Trophoblast cell (in vitro differentiated cells and primary cell): ENCODE results near the gene WDR90.

Experiments
- DNase-seq, 2 donors: peaks; one replicate each; pipeline ENCODE4 v3.0.0-alpha.2; 2016
- H2AFZ ChIP-seq: 2 replicates; pipeline ENCODE4 v1.6.1; 2013; ENCODE audit warnings: low read length, moderate library complexity, mild to moderate bottlenecking; ENCODE audit not compliant: insufficient read depth, poor library complexity
- H2AK5ac ChIP-seq: 2 replicates; pipeline ENCODE4 v1.6.1; 2013; ENCODE audit warnings: mild to moderate bottlenecking, low read length
- H2BK120ac ChIP-seq: 2 replicates; pipeline ENCODE4 v1.6.1; 2013; ENCODE audit warnings: low read length, mild to moderate bottlenecking, moderate library complexity; ENCODE audit not compliant: insufficient read depth, poor library complexity
- H2BK12ac ChIP-seq: 2 replicates; pipeline ENCODE4 v1.6.1; 2013; ENCODE audit warnings: mild to moderate bottlenecking, low read length, moderate library complexity
- H2BK5ac ChIP-seq: 2 replicates; pipeline ENCODE4 v1.6.1; 2013; ENCODE audit warnings: low read length, low read depth, moderate library complexity, mild to moderate bottlenecking; ENCODE audit not compliant: poor library complexity
- H3K14ac ChIP-seq: 2 replicates; pipeline ENCODE4 v1.6.1; 2013; ENCODE audit warnings: mild to moderate bottlenecking, low read length
- H3K18ac ChIP-seq: 2 replicates; pipeline ENCODE4 v1.6.1; 2013; ENCODE audit warnings: mild to moderate bottlenecking, low read length
- H3K23ac ChIP-seq: 2 replicates; pipeline ENCODE4 v1.6.1; 2013; ENCODE audit warnings: low read length
- H3K27ac ChIP-seq: 2 replicates; pipeline ENCODE4 v1.5.1; 2013; ENCODE audit warnings: low read depth, mild to moderate bottlenecking, inconsistent platforms, low read length, moderate library complexity
- H3K27me3 ChIP-seq: 2 replicates; pipeline ENCODE4 v1.6.1; 2013; ENCODE audit warnings: inconsistent platforms, mild to moderate bottlenecking, low read length, moderate library complexity; ENCODE audit not compliant: insufficient read depth
- H3K36me3 ChIP-seq, 2 experiments: 1 replicate in 1 of 2; 2 replicates in 1 of 2; pipeline ENCODE4 v1.6.1; 2013; ENCODE audit warnings: low read length in 2 of 2, mild to moderate bottlenecking in 2 of 2, moderate library complexity in 1 of 2; ENCODE audit not compliant: insufficient read depth in 2 of 2, control insufficient read depth in 1 of 2
- H3K4ac ChIP-seq: 2 replicates; pipeline ENCODE4 v1.6.1; 2013; ENCODE audit warnings: low read depth, mild to moderate bottlenecking, low read length, moderate library complexity
- H3K4me1 ChIP-seq, 2 experiments: 1 replicate in 1 of 2; 2 replicates in 1 of 2; pipeline ENCODE4 v1.6.1; 2013; ENCODE audit warnings: low read length in 2 of 2, mild to moderate bottlenecking in 2 of 2, moderate library complexity in 1 of 2; ENCODE audit not compliant: insufficient read depth in 2 of 2, control insufficient read depth in 1 of 2
- H3K4me2 ChIP-seq: 2 replicates; pipeline ENCODE4 v1.6.1; 2013; ENCODE audit warnings: inconsistent platforms, mild to moderate bottlenecking, low read length, moderate library complexity
- H3K4me3 ChIP-seq: 2 replicates; pipeline ENCODE4 v1.5.1; 2013; ENCODE audit warnings: mild to moderate bottlenecking, low read depth, low read length, inconsistent platforms
- H3K79me1 ChIP-seq: one replicate; pipeline ENCODE4 v1.6.1; 2013; ENCODE audit warnings: low read length
- H3K79me2 ChIP-seq: 2 replicates; pipeline ENCODE4 v1.6.1; 2013; ENCODE audit warnings: low read length, mild to moderate bottlenecking; ENCODE audit not compliant: control insufficient read depth, insufficient read depth, poor library complexity
- H3K9ac ChIP-seq: 2 replicates; pipeline ENCODE4 v1.6.1; 2013; ENCODE audit warnings: mild to moderate bottlenecking, low read length
- H3K9me3 ChIP-seq: 2 replicates; pipeline ENCODE4 v1.6.1; 2013; ENCODE audit warnings: low read depth, mild to moderate bottlenecking, control low read depth, inconsistent platforms, low read length; ENCODE audit not compliant: insufficient read depth
- H4K12ac ChIP-seq: 2 replicates; pipeline ENCODE4 v1.6.1; 2013; ENCODE audit warnings: low read depth, mild to moderate bottlenecking, low read length, moderate library complexity
- H4K8ac ChIP-seq: 2 replicates; pipeline ENCODE4 v1.6.1; 2013; ENCODE audit warnings: low read depth, mild to moderate bottlenecking, low read length, moderate library complexity
- H4K91ac ChIP-seq: one replicate; pipeline ENCODE4 v1.6.1; 2013; ENCODE audit warnings: low read depth, mild to moderate bottlenecking, low read length, moderate library complexity
- WGBS: extraction: QIAGEN DNeasy Blood & Tissue Kit; methylation state at CpG from one replicate; pipeline ENCODE4 v1.1.7; 2013; ENCODE audit warnings: missing lambda C conversion rate; ENCODE audit not compliant: insufficient read length, insufficient coverage; ENCODE audit errors: extremely low coverage; 5-methylcytosine and 5-hydroxymethylcytosine counted together

WDR90 gene

DNA sequence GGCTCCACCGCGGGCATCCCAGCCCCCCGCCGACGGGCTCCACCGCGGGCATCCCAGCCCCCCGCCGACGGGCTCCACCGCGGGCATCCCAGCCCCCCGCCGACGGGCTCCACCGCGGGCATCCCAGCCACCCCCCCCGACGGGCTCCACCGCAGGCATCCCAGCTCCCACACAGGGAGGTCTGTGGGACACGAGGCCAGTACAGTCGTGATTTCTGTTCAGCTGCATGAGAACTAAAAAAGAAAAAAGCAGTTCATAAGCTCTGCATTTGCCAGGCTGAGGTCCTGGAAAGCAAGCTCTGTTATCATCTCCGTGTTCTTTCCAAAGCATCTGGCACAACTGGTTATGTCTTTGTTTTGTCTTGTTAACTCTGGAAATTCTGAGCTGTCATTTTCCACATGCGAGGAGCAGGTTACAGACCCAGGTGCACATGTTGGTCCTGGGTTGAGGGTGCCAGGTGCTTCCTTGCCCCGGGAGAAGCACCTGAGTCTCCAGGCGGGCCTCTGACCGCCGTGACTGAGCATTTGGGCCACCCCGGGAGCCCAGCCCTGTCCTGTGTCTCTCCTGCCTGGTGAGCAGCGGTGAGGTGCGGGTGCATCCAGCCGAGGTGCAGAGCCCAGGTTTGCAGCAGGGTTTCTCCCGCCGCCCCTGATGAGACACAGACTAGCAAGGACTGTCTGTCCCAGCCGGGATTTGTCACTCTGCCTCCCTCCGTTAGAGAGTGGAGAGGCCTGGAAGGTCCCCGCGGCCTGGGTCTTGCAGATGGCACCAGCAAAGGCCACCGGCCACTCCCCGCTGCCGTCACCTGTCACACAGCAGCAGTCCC lies 28.3 kb upstream of the WDR90 start:
- Histone ChIP-seq H3K18ac (no peak overlapping the region), H2AK5ac (no peak overlapping the region), H3K14ac (no peak overlapping the region), H2BK12ac (no peak overlapping the region), H2BK120ac (no peak overlapping the region), H3K27me3 (no peaks in the 10 kb centered on the region), H3K9ac (no peak overlapping the region), H4K12ac (no peak overlapping the region), H2BK5ac (no peak overlapping the region), H3K4ac (no peak overlapping the region), H3K27ac (no peak overlapping the region), H3K9me3 (no peaks in the 10 kb centered on the region), H3K79me1 (peaks cover 4% of the 10 kb centered on the region), H3K79me2 (no peaks in the 10 kb centered on the region), H3K4me1 (peaks cover 13 to 16% of the 10 kb centered on the region in 2 experiments), H3K4me3 (no peak overlapping the region), H4K91ac (no peak overlapping the region), H3K23ac (no peak overlapping the region), H3K4me2 (no peak overlapping the region), H4K8ac (no peak overlapping the region), H2AFZ (no peak overlapping the region), H3K36me3 (peaks cover 14 to 18% of the 10 kb centered on the region in 2 experiments)
- no CpG with 5 or more reads among the region's 41 CpGs for WGBS
- peak in 1 of 2 donors; percentile 67 for DNase-seq

DNA sequence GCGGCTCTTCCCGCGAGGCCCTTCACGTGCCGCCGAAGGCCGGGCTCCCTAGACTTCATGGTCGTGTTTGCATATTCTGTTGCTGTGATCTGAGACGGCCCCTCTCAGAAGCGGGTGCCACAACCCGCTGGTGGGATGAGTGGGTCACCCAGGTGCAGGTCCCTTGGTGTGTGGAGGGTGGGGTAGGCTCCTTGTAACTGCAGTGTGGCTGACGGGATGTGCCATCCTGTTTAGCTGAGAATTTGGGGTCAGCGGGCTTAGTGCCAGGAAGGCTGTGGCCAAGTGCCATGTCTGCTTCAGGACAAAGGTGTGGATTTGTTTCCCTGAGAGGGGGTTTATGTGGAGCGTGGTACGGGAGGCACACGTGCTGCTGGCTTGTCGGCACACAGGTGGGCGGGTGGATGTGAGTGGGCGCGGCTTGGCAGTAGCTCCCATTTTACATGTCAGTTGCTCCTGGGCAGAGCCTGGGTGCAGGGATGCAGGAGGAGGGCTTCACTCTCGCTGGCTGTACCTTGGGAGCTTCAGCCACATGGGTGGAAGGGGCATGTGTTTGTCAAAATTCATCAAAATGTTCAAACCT lies 27.5 kb upstream of the WDR90 start:
- Histone ChIP-seq H2BK5ac (no peak overlapping the region), H4K91ac (no peak overlapping the region), H3K27ac (no peak overlapping the region), H3K14ac (no peak overlapping the region), H2BK120ac (no peak overlapping the region), H3K9ac (no peak overlapping the region), H3K36me3 (peaks cover 20 to 23% of the 10 kb centered on the region in 2 experiments), H3K23ac (no peak overlapping the region), H3K18ac (no peak overlapping the region), H2BK12ac (no peak overlapping the region), H2AK5ac (no peak overlapping the region), H3K4me3 (no peak overlapping the region), H3K4me1 (peaks cover 13 to 20% of the 10 kb centered on the region in 2 experiments), H3K27me3 (no peaks in the 10 kb centered on the region), H3K79me1 (peaks cover 4% of the 10 kb centered on the region), H4K12ac (no peak overlapping the region), H3K9me3 (peaks cover 3% of the 10 kb centered on the region), H3K4me2 (no peak overlapping the region), H2AFZ (no peak overlapping the region), H4K8ac (no peak overlapping the region), H3K4ac (no peak overlapping the region), H3K79me2 (no peaks in the 10 kb centered on the region)
- WGBS: no CpG with 5 or more reads among the region's 21 CpGs
- DNase-seq: no peak

DNA sequence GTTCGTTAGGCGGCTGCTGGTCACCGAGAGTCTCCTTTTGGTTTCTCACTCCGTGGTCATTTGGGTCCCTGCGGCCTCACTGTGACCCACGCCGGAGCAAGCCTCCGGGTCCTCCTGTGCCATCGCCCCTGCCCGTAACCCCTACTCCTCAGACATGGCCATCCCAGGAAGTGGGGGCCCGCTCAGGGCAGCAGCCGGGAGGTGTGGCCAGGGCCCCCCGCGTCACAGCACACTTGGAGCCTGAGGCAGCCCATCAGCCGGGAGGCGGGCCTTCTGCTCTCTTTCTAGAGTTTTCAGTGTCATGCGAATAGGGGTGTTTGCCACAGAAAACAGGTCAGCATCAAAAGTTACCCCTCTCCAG lies 26.3 kb upstream of the WDR90 start:
- peaks cover 18 to 25% of the 10 kb centered on the region in 2 experiments for H3K4me1 ChIP-seq
- H4K91ac ChIP-seq: peak overlapping the region; percentile 63
- H3K14ac ChIP-seq: peak overlapping the region; percentile 48
- H2AFZ ChIP-seq: no peak overlapping the region
- H3K9me3 ChIP-seq: peaks cover 3% of the 10 kb centered on the region
- no peak overlapping the region for H3K4me3 ChIP-seq
- no peak overlapping the region for H4K12ac ChIP-seq
- no peak overlapping the region for H3K4ac ChIP-seq
- H3K23ac ChIP-seq: no peak overlapping the region
- H3K4me2 ChIP-seq: no peak overlapping the region
- no peak for DNase-seq
- H2BK5ac ChIP-seq: peak overlapping the region; percentile 26
- peak overlapping the region; percentile 22 for H3K18ac ChIP-seq
- H3K36me3 ChIP-seq: peaks cover 28 to 30% of the 10 kb centered on the region in 2 experiments
- peak overlapping the region; percentile 3 for H4K8ac ChIP-seq
- H2AK5ac ChIP-seq: no peak overlapping the region
- no peak overlapping the region for H2BK120ac ChIP-seq
- no peaks in the 10 kb centered on the region for H3K79me2 ChIP-seq
- H3K9ac ChIP-seq: no peak overlapping the region
- H3K27me3 ChIP-seq: no peaks in the 10 kb centered on the region
- H3K79me1 ChIP-seq: peaks cover 4% of the 10 kb centered on the region
- H3K27ac ChIP-seq: no peak overlapping the region
- no peak overlapping the region for H2BK12ac ChIP-seq
- WGBS: no CpG with 5 or more reads among the region's 17 CpGs

DNA sequence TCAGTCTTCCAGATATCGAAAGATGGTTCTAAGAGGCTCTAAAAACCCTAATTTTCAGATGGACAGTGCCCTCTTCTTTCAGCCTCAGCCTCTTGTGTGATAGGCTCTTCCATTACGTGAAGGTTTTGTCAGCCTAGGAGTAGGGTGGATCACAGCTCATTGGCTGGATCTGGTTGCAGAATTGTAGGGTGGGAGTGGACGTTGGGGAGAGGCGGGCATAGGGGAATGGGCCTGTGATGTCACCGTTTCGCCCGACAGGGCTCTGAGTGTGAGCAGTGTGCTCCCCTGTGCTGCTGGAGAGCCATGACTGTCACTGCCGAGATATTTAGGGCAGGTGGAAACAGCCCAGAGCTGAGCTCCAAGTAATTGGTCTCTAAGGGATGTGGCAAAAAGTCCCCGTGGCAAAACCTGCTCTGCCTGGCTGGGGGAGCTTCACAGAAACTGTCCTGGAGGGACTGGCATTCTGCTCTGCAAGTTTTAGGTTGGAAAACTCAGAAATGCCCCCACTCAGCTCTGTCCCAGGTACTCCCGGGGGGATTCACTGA lies 24.6 kb upstream of the WDR90 start:
- no CpG with 5 or more reads among the region's 10 CpGs for WGBS

More for the DNA sequence above, 24.6 kb upstream of the WDR90 start:
- Histone ChIP-seq H3K4ac (no peak overlapping the region), H3K36me3 (peaks cover 35 to 42% of the 10 kb centered on the region in 2 experiments), H3K9me3 (peaks cover 3% of the 10 kb centered on the region), H3K9ac (no peak overlapping the region), H3K79me1 (peaks cover 17% of the 10 kb centered on the region), H4K12ac (no peak overlapping the region), H2BK5ac (no peak overlapping the region), H2AK5ac (no peak overlapping the region), H4K91ac (no peak overlapping the region), H3K4me1 (peaks cover 32 to 38% of the 10 kb centered on the region in 2 experiments), H3K4me3 (no peak overlapping the region), H3K18ac (no peak overlapping the region), H3K27ac (no peak overlapping the region), H2AFZ (no peak overlapping the region), H3K23ac (no peak overlapping the region), H3K4me2 (no peak overlapping the region), H3K79me2 (peaks cover 8% of the 10 kb centered on the region), H4K8ac (no peak overlapping the region), H3K27me3 (no peaks in the 10 kb centered on the region), H2BK120ac (no peak overlapping the region), H3K14ac (no peak overlapping the region), H2BK12ac (no peak overlapping the region)
- peak; percentile 66 to 70 for DNase-seq
